Measurements from ENCODE around the gene RGS3.

- TF ChIP-seq ZFP36 (IDR thresholded peaks at IDR 0.05; ENCODE audit: borderline replicate concordance, partially characterized antibody) (no peak), CTCF (IDR thresholded peaks at IDR 0.05) (no peak), MAX (IDR thresholded peaks at IDR 0.05) (no peak), HDAC2 (IDR thresholded peaks at IDR 0.05) (no peak), REST (IDR thresholded peaks at IDR 0.05) (no peak), EP300 (IDR thresholded peaks at IDR 0.05) (no peak), CBX8 (IDR thresholded peaks at IDR 0.05) (no peak), MYC (IDR thresholded peaks at IDR 0.05; ENCODE audit: borderline replicate concordance, low read length) (no peak), POLR2AphosphoS2 (conservative IDR thresholded peaks at IDR 0.05; ENCODE audit: low read length) (no peak), USF2 (IDR thresholded peaks at IDR 0.05) (no peak), POLR2A (IDR thresholded peaks at IDR 0.05; ENCODE audit: low read length) (no peak), EHMT2 (IDR thresholded peaks at IDR 0.05; ENCODE audit: low read depth) (no peak)
Measured at GRCh38 chr9:113474360-113475028, 11.0 kb downstream of the RGS3 start.

Measured in A549 (cell line).